MCF 10A (cell line): ENCODE data around the gene GTPBP1. TPM values are rescaled to one million over a fixed set of nuclear protein-coding genes. Genes with fewer than 3 reads are reported as not detected.

Source experiments
- BruUV-seq: library from RNA; stranded (reverse); fragments of 400-500 nt; replicated peaks from 2 replicates; lab custom pipeline; 2021; lab: Mats Ljungman, UMichigan
- CTCF ChIA-PET: fragments of 300-600 bp; sonication (Branson Sonifier 250); formaldehyde crosslinking; extraction: SDS; loops from one replicate; lab custom pipeline; 2021; ENCODE audit warnings: antibody characterized with exemption, inconsistent platforms; lab: Yijun Ruan, JAX
- POLR2A ChIA-PET: fragments of 300-600, 350-650 bp; sonication (Branson Sonifier 250); formaldehyde crosslinking; extraction: SDS; loops from one replicate; lab custom pipeline; 2020; ENCODE audit warnings: antibody characterized with exemption, inconsistent platforms; lab: Yijun Ruan, JAX
- DNase-seq: peaks from one replicate; pipeline ENCODE4 v3.0.0-alpha.2; 2018; ENCODE audit not compliant: unreplicated experiment
- H3K27ac Mint-ChIP-seq: one replicate; pipeline ENCODE4 v1.8.0; 2022; ENCODE audit warnings: mild to moderate bottlenecking, low read depth, mixed read lengths; ENCODE audit not compliant: unreplicated experiment
- H3K27me3 Mint-ChIP-seq: one replicate; pipeline ENCODE4 v1.8.0; 2022; ENCODE audit warnings: mixed read lengths; ENCODE audit not compliant: insufficient read depth, unreplicated experiment
- H3K36me3 Mint-ChIP-seq: one replicate; pipeline ENCODE4 v1.8.0; 2022; ENCODE audit warnings: mild to moderate bottlenecking, moderate library complexity, mixed read lengths; ENCODE audit not compliant: insufficient read depth, unreplicated experiment
- H3K4me1 Mint-ChIP-seq: one replicate; pipeline ENCODE4 v1.8.0; 2022; ENCODE audit warnings: mixed read lengths; ENCODE audit not compliant: insufficient read depth, unreplicated experiment
- H3K4me3 Mint-ChIP-seq: one replicate; pipeline ENCODE4 v1.8.0; 2022; ENCODE audit warnings: mild to moderate bottlenecking, moderate library complexity, mixed read lengths; ENCODE audit not compliant: unreplicated experiment
- H3K9me3 Mint-ChIP-seq: one replicate; pipeline ENCODE4 v1.8.0; 2022; ENCODE audit warnings: mixed read lengths; ENCODE audit not compliant: unreplicated experiment
- intact Hi-C: fragments of 100-400 bp; cut with micrococcal nuclease; formaldehyde crosslinking; loops from 2 replicates; pipeline ENCODE4 v1.14.1; 2022
- total RNA-seq: library from RNA; stranded (reverse); gene quantifications from 2 replicates; pipeline ENCODE4 v1.2.3, GENCODE V29; 2022
- TF ChIP-seq, protein P1 (sequence below): fragments of 200-600 bp; IDR thresholded peaks from one replicate; pipeline ENCODE4 v1.8.0; 2022; ENCODE audit warnings: antibody characterized with exemption, mild to moderate bottlenecking; ENCODE audit not compliant: unreplicated experiment

Gene GTPBP1
- total RNA-seq, 1 experiment from 2014 or later: 62.5 TPM

DNA sequence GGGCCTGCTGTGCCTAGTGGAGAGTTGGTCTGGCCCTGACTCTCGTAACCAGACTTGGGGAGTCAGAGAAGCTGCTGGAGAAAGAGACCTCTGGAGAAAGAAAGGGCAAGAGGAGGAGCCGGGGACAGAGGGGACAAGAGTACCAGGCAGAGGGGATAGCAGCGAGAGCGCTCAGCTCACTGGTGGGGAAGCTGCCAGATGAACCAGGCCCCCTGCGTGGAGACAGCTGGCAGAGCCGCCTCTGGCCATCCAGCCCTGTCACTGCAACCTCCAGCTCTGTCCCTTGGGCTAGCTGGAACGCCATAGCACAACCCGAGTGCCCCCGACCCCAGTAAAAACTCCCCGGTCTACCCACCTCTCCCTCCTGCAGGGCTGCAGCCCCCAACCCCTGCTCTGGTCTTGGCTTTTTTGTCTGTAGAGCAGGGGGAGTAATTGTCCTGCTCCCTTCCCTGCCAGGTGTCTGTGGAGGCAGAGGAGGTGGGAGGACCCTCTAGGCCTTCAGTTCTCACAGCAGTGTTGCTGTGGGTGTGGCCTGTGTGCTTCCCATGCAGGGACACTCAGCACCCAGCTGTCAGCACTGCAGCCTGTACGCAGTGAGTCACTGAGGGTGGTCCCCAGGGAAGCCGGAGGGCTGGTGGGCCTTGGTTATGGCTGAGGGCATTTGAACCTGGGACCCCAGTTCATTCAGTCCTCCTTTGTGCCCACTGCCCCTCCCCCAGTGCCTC, 54.9 kb downstream of the GTPBP1 start:
- ChIA-PET POLR2A (interaction anchor here (1.0 kb wide), 1 partner anchor 51 kb away, joined by 3 read pairs; no protein-coding TSS in a partner anchor), CTCF (interaction anchor here (0.7 to 1.3 kb wide), 2 partner anchors 29 to 71 kb away, joined by 3 read pairs; no protein-coding TSS in a partner anchor)
- H3K9me3 Mint-ChIP-seq: no peaks in the 10 kb centered on the region
- no peak overlapping the region for H3K4me3 Mint-ChIP-seq
- intact Hi-C loops: no loop called here
- TF ChIP-seq, protein P1, sequence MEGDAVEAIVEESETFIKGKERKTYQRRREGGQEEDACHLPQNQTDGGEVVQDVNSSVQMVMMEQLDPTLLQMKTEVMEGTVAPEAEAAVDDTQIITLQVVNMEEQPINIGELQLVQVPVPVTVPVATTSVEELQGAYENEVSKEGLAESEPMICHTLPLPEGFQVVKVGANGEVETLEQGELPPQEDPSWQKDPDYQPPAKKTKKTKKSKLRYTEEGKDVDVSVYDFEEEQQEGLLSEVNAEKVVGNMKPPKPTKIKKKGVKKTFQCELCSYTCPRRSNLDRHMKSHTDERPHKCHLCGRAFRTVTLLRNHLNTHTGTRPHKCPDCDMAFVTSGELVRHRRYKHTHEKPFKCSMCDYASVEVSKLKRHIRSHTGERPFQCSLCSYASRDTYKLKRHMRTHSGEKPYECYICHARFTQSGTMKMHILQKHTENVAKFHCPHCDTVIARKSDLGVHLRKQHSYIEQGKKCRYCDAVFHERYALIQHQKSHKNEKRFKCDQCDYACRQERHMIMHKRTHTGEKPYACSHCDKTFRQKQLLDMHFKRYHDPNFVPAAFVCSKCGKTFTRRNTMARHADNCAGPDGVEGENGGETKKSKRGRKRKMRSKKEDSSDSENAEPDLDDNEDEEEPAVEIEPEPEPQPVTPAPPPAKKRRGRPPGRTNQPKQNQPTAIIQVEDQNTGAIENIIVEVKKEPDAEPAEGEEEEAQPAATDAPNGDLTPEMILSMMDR: no peak
- peaks cover 6% of the 10 kb centered on the region for H3K4me1 Mint-ChIP-seq
- no peak for DNase-seq
- no peaks in the 10 kb centered on the region for H3K36me3 Mint-ChIP-seq
- H3K27ac Mint-ChIP-seq: peak overlapping the region; percentile 71
- H3K27me3 Mint-ChIP-seq: no peaks in the 10 kb centered on the region
- no TSS peak for BruUV-seq

DNA sequence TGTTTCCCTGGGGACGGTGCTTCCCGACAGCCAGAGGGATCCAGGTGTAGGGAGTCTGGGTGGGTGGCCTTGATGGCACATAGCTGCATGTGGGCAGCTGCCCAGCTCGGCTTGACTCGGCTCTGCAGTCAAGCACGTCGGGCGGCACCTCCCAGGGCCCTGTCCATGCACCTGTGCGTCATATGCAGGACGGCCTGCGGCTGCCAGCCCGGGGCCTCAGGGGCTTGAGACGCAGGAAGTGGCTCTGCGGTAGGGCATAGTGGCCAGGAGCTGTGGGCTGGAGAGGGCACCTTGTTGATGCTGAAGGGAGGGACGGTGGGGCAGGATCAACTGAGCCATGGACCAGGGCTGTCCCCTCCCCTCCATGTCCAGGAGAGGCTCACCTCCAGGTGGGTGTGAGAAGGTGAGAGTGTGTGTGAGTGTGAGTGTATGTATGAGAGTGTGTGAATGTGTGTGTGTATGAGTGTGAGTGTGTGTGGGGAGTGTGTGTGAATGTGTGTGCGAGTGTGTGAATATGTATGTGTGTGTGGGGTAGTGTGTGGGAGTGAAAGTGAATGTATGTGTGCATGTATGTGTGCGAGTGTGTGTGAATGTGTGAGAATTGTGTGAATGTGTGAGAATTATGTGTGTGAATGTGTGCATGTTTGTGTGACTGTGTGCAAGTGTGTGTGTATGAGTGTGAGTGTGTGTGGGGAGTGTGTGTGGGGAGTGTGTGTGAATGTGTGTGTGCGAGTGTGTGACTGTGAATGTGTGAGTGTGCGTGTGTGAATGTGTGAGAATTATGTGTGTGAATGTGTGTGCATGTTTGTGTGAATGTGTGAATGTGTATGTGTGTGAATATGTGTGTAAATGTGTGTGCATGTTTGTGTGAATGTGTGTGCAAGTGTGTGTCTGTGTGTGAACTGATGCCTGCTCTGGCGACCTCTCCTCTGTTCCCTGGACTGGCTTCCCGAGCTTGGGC, 55.7 kb downstream of the GTPBP1 start:
- Mint-ChIP-seq H3K9me3 (no peaks in the 10 kb centered on the region), H3K27ac (no peak overlapping the region), H3K4me1 (peaks cover 6% of the 10 kb centered on the region), H3K27me3 (no peaks in the 10 kb centered on the region), H3K36me3 (no peaks in the 10 kb centered on the region), H3K4me3 (no peak overlapping the region)
- TF ChIP-seq, protein P1: no peak
- DNase-seq: no peak
- BruUV-seq: no TSS peak
- intact Hi-C loops: no loop called here
- POLR2A ChIA-PET: no interaction called here
- CTCF ChIA-PET: interaction anchor here (0.6 to 0.7 kb wide), 2 partner anchors 70 to 214 kb away, joined by 3 read pairs; no protein-coding TSS in a partner anchor

DNA sequence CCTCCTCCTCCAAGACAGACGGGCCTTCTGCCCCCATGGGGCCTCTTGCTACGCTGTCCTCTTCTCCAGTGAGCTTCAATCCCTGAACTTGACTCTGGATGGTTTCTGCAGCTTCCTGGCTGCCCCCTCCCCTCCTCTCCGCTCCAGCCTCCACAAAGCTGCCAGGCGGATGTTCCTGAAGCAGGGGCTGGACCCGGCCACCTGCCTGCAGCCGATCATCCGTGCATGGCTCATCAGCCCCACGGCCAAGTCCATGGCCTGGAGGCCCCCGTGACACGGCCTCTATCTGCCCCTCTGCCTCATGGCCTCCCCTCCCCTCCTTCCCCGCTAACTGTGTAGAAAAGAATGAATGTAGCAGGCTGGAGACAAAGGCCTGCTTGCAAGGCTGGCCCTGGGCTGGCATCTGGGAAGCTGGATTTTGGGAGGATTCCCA, 56.8 kb downstream of the GTPBP1 start:
- DNase-seq: no peak
- H3K27me3 Mint-ChIP-seq: no peaks in the 10 kb centered on the region
- BruUV-seq: no TSS peak
- peaks cover 6% of the 10 kb centered on the region for H3K4me1 Mint-ChIP-seq
- ChIA-PET POLR2A (interaction anchor here (0.7 to 1.9 kb wide), 3 partner anchors 11 to 57 kb away, joined by 3 to 4 read pairs (median 3); partner anchors contain the start of gene GTPBP1), CTCF (no interaction called here)
- H3K36me3 Mint-ChIP-seq: no peaks in the 10 kb centered on the region
- TF ChIP-seq, protein P1: no peak
- H3K4me3 Mint-ChIP-seq: no peak overlapping the region
- no peak overlapping the region for H3K27ac Mint-ChIP-seq
- no peaks in the 10 kb centered on the region for H3K9me3 Mint-ChIP-seq
- intact Hi-C loops: no loop called here
